Upper lobe of right lung (tissue), 1 donor: ENCODE measurements around the gene MED28. TPM values are rescaled to one million over a fixed set of nuclear protein-coding genes. Genes with fewer than 3 reads are reported as not detected.

Source experiments
- ATAC-seq: fragments of 200-7000 bp; cut with Tn5 transposase; one replicate; pipeline ENCODE4 v1.9.1; 2020; ENCODE audit warnings: mild to moderate bottlenecking, moderate library complexity
- DNase-seq: peaks from one replicate; pipeline ENCODE4 v3.0.0-alpha.2; 2020
- H3K27ac ChIP-seq: fragments of 200-600 bp; one replicate; pipeline ENCODE4 v1.8.0; 2022
- H3K27me3 ChIP-seq: fragments of 200-600 bp; one replicate; pipeline ENCODE4 v1.8.0; 2022; ENCODE audit warnings: mild to moderate bottlenecking
- H3K36me3 ChIP-seq: fragments of 200-600 bp; one replicate; pipeline ENCODE4 v1.8.0; 2022
- H3K4me1 ChIP-seq: fragments of 200-600 bp; one replicate; pipeline ENCODE4 v1.8.0; 2022
- H3K4me3 ChIP-seq: fragments of 200-600 bp; one replicate; pipeline ENCODE4 v1.8.0; 2022; ENCODE audit warnings: mild to moderate bottlenecking
- H3K9me3 ChIP-seq: fragments of 200-600 bp; one replicate; pipeline ENCODE4 v1.8.0; 2022
- intact Hi-C: fragments of 100-400 bp; cut with DNase I; formaldehyde crosslinking; loops from one replicate; pipeline ENCODE4 v1.11.0; 2022
- total RNA-seq: library from RNA; stranded (reverse); fragmentation: NEBNext Ultra II Directional; extraction: Animal tissue kit (Norgen Biotek cat#: 25700); gene quantifications from one replicate; pipeline ENCODE4 v1.2.1, GENCODE V29; 2021
- TF ChIP-seq, protein P1 (sequence below): fragments of 200-600 bp; IDR thresholded peaks from one replicate; pipeline ENCODE4 v1.8.0; 2022; ENCODE audit warnings: antibody characterized with exemption
- donor health status: DM: no; HTN: yes; CAD: no; lungs with severe emphysema.

The MED28 gene
- total RNA-seq, 1 donor from 2014 or later, result 50.0 TPM

DNA sequence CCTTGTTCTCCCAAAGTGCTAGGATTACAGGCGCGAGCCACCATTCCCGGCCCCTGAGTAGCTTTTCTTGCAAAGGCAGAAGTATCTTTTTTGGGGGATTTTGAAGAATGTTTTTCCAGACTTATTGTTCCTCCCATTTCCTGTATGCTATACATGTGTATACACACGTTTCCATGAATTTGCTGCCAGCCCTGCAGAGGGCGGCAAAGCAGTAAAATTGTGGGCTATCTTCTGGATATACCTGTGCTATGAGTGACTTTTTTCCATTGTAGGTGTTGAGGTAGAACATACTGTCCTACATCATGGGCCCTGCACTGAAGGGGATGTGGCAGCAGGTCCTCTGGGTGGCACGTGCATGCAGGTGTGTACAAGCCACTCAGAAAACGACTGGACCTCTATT is 16.9 kb upstream of the MED28 start:
- Histone ChIP-seq H3K9me3 (no peaks in the 10 kb centered on the region), H3K27ac (no peak overlapping the region), H3K36me3 (peaks cover 100% of the 10 kb centered on the region), H3K4me3 (no peak overlapping the region), H3K27me3 (no peaks in the 10 kb centered on the region), H3K4me1 (no peaks in the 10 kb centered on the region)
- intact Hi-C loops, result no loop called here
- ATAC-seq (no peak), DNase-seq (no peak)
- TF ChIP-seq, protein P1, sequence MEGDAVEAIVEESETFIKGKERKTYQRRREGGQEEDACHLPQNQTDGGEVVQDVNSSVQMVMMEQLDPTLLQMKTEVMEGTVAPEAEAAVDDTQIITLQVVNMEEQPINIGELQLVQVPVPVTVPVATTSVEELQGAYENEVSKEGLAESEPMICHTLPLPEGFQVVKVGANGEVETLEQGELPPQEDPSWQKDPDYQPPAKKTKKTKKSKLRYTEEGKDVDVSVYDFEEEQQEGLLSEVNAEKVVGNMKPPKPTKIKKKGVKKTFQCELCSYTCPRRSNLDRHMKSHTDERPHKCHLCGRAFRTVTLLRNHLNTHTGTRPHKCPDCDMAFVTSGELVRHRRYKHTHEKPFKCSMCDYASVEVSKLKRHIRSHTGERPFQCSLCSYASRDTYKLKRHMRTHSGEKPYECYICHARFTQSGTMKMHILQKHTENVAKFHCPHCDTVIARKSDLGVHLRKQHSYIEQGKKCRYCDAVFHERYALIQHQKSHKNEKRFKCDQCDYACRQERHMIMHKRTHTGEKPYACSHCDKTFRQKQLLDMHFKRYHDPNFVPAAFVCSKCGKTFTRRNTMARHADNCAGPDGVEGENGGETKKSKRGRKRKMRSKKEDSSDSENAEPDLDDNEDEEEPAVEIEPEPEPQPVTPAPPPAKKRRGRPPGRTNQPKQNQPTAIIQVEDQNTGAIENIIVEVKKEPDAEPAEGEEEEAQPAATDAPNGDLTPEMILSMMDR, result no peak

GRCh38 chr4:17599826-17600225 is 14.6 kb upstream of the MED28 start:
- Histone ChIP-seq H3K27ac (no peak overlapping the region), H3K36me3 (peaks cover 93% of the 10 kb centered on the region)

DNA sequence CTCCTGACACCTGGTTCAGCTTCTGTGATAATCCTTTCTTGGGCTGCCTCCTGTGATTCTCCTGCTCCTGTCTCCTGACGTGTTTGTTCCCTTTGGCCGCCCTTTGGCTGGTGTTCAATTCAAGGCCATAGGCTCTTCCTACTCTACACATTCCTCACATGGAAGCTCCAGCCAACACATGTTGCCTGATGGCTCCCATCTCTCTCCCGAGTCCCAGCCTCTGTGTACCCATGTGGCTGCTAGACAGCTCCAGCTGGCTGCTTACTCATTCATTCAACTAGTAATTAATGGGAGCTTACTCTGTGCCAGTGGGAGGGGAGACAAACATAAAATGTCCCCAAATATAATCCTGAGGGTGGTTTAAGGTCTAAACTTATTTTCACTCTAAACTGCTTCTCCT is 9.2 kb upstream of the MED28 start:
- Histone ChIP-seq H3K4me1 (no peaks in the 10 kb centered on the region), H3K27ac (no peak overlapping the region), H3K36me3 (peaks cover 79% of the 10 kb centered on the region), H3K4me3 (no peak overlapping the region), H3K27me3 (no peaks in the 10 kb centered on the region), H3K9me3 (no peaks in the 10 kb centered on the region)
- TF ChIP-seq, protein P1, result no peak
- ATAC-seq, result no peak
- intact Hi-C loops, result no loop called here
- no peak for DNase-seq

More at GRCh38 chr4:17599826-17600225, 14.6 kb upstream of the MED28 start:
- no peak for ATAC-seq
- no peaks in the 10 kb centered on the region for H3K4me1 ChIP-seq
- no peak for DNase-seq
- H3K4me3 ChIP-seq, result no peak overlapping the region
- H3K27me3 ChIP-seq, result no peaks in the 10 kb centered on the region
- H3K9me3 ChIP-seq, result no peaks in the 10 kb centered on the region
- intact Hi-C loops, result no loop called here
- TF ChIP-seq, protein P1, result no peak

DNA sequence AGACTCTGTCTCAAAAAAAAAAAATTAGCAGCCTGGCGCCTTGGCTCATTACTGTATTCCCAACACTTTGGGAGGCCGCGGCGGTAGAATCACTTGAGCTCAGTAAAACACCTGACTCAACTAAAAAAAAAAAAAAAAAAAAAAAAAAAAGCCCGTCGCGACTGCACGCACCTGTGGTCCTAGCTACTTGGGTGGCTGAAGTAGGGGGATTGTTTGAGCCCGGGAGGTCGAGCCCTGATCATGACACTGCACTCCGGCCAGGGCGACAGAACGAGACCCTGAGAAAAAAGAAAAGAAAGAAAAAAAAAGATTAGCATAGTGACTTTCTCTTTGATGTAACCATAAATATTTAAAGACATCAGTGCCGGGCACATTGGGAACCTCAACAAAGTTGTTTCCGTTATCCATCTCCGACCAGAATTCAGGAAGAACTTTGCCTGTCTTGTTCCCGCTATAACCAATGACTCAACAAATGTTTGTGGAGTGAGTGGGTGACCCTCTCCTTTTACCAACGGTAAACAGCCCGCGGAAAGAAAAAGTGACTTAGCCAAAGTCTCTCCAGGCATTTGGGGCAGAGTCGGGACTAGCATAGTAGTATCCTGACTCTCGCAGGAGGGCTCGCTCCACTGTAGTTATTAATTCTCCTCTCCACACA is 553 bp upstream of the MED28 start:
- Histone ChIP-seq H3K27ac (peak overlapping the region; percentile 87), H3K9me3 (no peaks in the 10 kb centered on the region), H3K4me3 (peak overlapping the region; percentile 80), H3K27me3 (no peaks in the 10 kb centered on the region), H3K4me1 (peaks cover 31% of the 10 kb centered on the region), H3K36me3 (peaks cover 17% of the 10 kb centered on the region)
- no peak for DNase-seq
- intact Hi-C loops, result no loop called here
- TF ChIP-seq, protein P1, result no peak
- peak; percentile 63 for ATAC-seq

DNA sequence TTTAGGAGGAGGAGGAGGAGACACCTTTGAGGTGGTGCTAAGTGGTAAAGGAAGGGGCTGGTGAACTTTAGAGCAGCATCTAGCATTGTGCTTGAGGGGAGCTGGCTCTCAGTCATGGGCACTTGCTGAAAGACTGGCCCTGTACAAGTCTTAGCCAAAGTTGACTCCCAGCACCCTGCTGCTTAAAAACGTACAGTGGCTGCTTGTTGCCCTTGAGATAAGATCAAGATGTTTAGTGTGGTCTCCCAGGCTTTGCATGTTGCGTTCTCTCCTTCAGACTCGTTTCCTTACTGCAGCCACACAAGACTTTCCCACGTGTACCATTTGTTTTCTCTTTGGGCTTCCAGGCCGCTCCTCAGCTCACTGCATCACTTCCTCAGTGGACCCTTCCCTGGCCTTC is 1.8 kb downstream of the MED28 start:
- intact Hi-C loops, result no loop called here
- no peak for ATAC-seq
- no peak for DNase-seq
- TF ChIP-seq, protein P1, result no peak
- no peaks in the 10 kb centered on the region for H3K27me3 ChIP-seq
- H3K4me3 ChIP-seq, result peak overlapping the region; percentile 80
- no peak overlapping the region for H3K27ac ChIP-seq
- H3K4me1 ChIP-seq, result peaks cover 33% of the 10 kb centered on the region
- no peaks in the 10 kb centered on the region for H3K9me3 ChIP-seq
- peaks cover 37% of the 10 kb centered on the region for H3K36me3 ChIP-seq

GRCh38 chr4:17618926-17619325 is 4.5 kb downstream of the MED28 start:
- intact Hi-C loops, result no loop called here
- H3K27ac ChIP-seq, result no peak overlapping the region
- ATAC-seq (no peak), DNase-seq (no peak)
- no peak overlapping the region for H3K4me3 ChIP-seq
- peaks cover 28% of the 10 kb centered on the region for H3K4me1 ChIP-seq
- TF ChIP-seq, protein P1, result no peak
- H3K27me3 ChIP-seq, result no peaks in the 10 kb centered on the region
- H3K9me3 ChIP-seq, result no peaks in the 10 kb centered on the region
- H3K36me3 ChIP-seq, result peaks cover 63% of the 10 kb centered on the region
